HUES6 (cell line): Measurements from ENCODE around the gene SOCS1.
"Not testable (repeated sequence)": the region's sequence is repeated elsewhere in the genome, so short reads cannot be mapped to it uniquely, and the experiment has no call there.

Experiments used
- H3K27ac ChIP-seq: 2 replicates; pipeline ENCODE4 v1.7.0; 2013; ENCODE audit warnings: low read depth, mild to moderate bottlenecking, low read length, inconsistent platforms
- H3K27me3 ChIP-seq: 2 replicates; pipeline ENCODE4 v1.6.1; 2013; ENCODE audit warnings: low read length; ENCODE audit not compliant: control insufficient read depth, insufficient read depth
- H3K36me3 ChIP-seq: 2 replicates; pipeline ENCODE4 v1.6.1; 2013; ENCODE audit warnings: low read length; ENCODE audit not compliant: control insufficient read depth, insufficient read depth
- H3K4me1 ChIP-seq: 2 replicates; pipeline ENCODE4 v1.6.1; 2013; ENCODE audit warnings: low read length; ENCODE audit not compliant: control insufficient read depth, insufficient read depth
- H3K4me3 ChIP-seq: 2 replicates; pipeline ENCODE4 v1.5.1; 2013; ENCODE audit warnings: low read depth, low read length
- H3K9ac ChIP-seq: one replicate; pipeline ENCODE4 v1.6.1; 2013; ENCODE audit warnings: mild to moderate bottlenecking, low read length
- H3K9me3 ChIP-seq: 2 replicates; pipeline ENCODE4 v1.6.1; 2013; ENCODE audit warnings: low read depth, low read length; ENCODE audit not compliant: control insufficient read depth, insufficient read depth

SOCS1 gene

DNA sequence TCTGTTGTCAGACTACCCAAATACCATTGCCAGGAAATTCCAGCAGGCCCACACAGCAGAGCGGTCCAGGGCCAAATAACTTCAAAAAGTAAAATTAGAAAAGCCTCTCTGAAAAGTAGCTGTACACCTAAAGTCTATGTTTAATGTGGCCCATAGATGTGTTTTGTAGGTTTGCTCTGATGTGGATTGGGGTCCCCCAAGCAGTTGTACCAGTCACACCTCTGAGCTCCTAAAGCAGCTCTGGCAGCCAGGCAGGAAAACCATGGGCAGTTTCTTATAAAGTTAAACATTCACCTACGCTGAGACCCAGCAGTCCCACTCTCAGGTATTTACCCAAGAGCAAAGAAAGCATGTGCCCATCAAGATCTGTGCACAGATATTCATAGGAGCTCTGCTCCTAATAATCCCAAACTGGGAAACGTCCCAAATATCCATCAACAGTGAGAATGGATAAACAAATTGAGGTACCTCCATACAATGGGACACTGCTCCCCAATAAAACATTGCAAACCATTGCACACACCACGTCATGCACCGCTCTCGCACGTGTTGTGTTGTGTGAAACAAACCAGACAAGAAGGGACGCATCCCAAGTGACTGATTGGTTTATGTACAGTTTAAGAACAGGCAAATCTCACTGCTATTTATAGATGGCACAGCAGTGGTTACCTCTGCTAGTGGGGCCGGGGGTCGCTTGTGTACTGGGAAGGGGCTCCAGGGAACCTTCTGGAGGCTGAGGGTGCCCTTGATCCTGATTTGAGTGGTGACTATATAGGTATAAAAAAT lies 40.9 kb upstream of the SOCS1 start:
- peaks cover 23% of the 10 kb centered on the region for H3K4me1 ChIP-seq

DNA sequence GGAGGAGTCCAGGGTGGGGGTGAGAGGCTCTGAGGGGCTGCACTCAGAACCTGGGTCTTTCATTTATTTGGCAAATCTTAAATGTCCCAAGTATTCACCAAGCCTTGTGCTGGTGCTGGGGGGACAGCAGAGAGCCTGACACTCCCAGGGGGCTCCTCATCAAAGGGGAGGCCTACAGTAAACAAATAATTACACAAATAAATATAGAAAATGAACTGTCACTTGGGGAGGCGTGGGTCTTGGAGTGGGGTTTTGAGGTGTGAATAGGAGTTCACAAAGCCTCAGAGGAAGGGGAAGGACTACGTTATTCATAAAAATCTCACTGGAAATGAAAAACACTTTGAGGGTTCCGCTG lies 40.3 kb upstream of the SOCS1 start:
- H3K27ac ChIP-seq, result no peak overlapping the region
- H3K9me3 ChIP-seq, result no peaks in the 10 kb centered on the region
- peaks cover 27% of the 10 kb centered on the region for H3K4me1 ChIP-seq
- no peak overlapping the region for H3K4me3 ChIP-seq
- H3K36me3 ChIP-seq, result no peaks in the 10 kb centered on the region
- no peak overlapping the region for H3K9ac ChIP-seq
- no peaks in the 10 kb centered on the region for H3K27me3 ChIP-seq

More for the DNA sequence above, 40.9 kb upstream of the SOCS1 start:
- Histone ChIP-seq H3K9me3 (no peaks in the 10 kb centered on the region), H3K27ac (no peak overlapping the region), H3K4me3 (no peak overlapping the region), H3K9ac (no peak overlapping the region), H3K36me3 (no peaks in the 10 kb centered on the region), H3K27me3 (no peaks in the 10 kb centered on the region)

DNA sequence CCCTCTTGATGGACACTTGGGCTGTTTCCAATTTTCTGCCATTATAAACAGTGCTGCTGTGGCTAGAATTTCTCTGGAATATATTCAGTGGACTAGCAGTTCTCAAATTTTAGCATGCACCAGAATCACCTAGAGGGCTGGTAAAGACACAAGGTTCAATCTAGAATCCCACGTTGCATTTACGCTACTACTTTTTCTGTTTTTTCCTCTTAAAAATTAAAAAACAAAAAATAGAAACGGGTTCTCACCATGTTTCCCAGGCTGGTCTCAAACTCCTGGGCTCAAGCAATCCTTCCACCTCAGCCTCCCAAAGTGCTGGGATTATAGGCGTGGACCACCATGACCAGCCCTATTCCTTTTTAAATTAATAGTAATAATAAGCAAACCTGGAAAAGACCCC lies 39.7 kb upstream of the SOCS1 start:
- Histone ChIP-seq H3K27me3 (no peaks in the 10 kb centered on the region), H3K4me3 (no peak overlapping the region), H3K9ac (no peak overlapping the region), H3K36me3 (no peaks in the 10 kb centered on the region), H3K9me3 (no peaks in the 10 kb centered on the region), H3K4me1 (peaks cover 33% of the 10 kb centered on the region), H3K27ac (no peak overlapping the region)

DNA sequence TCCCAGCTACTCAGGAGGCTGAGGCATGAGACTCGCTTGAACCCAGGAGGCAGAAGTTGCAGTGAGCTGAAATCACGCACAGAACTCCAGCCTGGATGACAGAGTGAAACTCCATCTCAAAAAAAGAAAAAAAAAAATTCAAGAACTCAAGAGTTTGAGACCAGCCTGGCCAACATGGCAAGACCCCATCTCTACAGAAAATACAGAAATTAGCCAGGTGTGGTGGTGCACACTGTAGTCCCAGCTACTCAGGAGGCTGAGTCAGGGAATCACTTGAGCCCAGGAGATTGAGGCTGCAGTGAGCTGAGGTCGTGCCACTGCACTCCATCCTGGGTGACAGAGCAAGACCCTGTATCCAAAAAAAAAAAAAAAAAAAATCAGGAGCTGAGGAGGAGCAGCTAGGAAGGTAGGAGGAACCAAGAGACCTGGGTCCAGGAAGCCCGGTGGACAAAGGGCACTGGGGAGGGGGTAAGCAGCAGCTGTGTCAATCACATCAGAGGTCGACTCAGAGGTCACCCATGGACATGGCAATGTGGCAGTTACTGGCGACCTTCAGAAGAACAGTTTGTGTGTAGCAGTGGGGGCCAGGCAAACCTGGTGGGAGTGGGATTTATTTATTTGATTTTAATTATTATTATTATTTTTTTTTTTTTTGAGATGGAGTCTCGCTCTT lies 36.2 kb upstream of the SOCS1 start:
- Histone ChIP-seq H3K27ac (no peak overlapping the region), H3K4me1 (peaks cover 25% of the 10 kb centered on the region), H3K27me3 (no peaks in the 10 kb centered on the region), H3K9ac (no peak overlapping the region), H3K36me3 (no peaks in the 10 kb centered on the region), H3K9me3 (no peaks in the 10 kb centered on the region), H3K4me3 (no peak overlapping the region)

DNA sequence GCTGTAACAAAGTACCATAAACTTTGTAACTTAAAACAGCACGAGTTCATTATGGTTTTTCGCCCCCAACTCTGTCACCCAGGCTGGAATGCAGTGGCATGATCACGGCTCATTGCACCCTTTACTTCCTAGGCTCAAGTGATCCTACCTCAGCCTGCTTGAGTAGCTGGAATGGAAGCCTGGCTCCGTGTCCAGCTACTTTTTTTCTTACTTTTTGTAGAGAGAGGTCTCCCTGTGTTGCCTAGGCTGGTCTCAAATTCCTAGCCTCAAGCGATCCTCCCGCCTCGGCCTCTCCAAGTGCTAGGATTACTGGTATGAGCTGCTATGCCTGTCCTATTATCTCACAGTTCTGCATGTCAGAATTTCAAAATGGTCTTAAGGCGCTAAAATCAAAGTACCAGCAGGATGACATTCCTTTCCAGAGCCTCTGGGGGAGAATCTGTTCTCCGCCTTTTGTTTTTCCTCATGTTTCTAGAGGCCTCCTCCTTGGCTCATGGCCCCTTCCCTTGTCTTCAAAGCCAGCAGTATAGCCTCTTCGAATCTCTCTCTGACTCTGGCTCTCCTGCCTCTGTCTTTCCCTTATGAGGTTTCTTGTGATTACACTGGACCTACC lies 35.2 kb upstream of the SOCS1 start:
- no peak overlapping the region for H3K27ac ChIP-seq
- H3K36me3 ChIP-seq, result no peaks in the 10 kb centered on the region
- H3K4me3 ChIP-seq, result no peak overlapping the region
- H3K9ac ChIP-seq, result no peak overlapping the region
- H3K4me1 ChIP-seq, result peaks cover 16% of the 10 kb centered on the region; the same call in 1 of the 2 replicates
- H3K27me3 ChIP-seq, result no peaks in the 10 kb centered on the region
- no peaks in the 10 kb centered on the region for H3K9me3 ChIP-seq

DNA sequence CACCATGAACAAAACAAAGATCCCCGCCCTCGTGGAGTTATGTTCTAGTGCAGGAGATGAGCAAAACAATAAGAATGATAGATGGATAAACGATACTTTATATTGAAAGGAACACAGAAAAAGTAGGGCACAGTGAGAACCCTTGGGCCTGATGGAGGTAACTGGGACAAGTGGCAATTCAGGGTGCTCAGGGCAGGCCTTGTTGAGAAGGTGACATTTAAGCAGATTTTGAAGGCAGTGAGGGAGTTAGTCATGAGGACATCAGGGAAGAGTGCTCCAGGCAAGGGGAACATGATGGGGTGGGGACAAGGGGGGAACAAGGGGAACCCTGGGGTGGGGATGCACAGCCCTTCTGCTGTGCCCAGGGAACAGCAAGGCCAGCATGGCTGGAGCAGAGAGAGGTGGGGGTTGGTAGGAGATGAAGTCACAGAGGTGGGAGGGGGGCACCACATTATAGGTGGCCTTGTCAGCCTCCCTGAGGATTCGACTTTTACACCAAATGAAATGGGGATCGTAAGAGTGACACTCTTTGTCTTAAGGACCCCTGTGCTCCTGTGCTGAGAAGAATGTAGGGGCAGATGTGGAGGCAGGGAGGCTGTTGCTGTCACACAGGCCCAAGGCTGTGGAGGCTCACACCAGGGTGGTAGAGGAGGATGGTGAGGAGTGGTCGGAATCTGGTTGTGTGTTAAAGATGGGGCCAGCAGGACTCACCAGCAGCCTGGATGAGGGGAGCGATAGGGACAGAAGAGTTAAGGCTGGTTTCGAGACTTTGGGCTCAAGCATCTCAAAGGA lies 34.3 kb upstream of the SOCS1 start:
- Histone ChIP-seq H3K27me3 (no peaks in the 10 kb centered on the region), H3K9me3 (no peaks in the 10 kb centered on the region), H3K27ac (no peak overlapping the region), H3K36me3 (no peaks in the 10 kb centered on the region), H3K4me3 (no peak overlapping the region), H3K9ac (no peak overlapping the region), H3K4me1 (peaks cover 16% of the 10 kb centered on the region; the same call in 1 of the 2 replicates)

DNA sequence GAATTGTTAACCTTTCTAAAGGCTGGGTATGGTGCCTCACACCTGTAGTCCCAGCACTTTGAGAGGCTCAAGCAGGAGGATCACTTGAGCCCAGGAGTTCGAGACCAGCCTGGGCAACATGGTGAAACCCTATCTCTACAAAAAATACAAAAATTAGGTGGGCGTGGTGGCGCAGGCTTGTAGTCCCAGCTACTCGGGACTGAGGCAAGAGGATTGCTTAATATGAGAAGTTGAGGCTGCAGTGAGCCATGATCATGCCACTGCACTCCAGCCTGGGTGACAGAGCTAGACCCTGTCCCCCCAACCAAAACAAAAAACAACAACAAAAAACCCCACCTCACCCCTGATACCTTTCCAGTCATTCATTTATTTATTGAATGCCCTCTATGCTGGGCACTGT lies 33.7 kb upstream of the SOCS1 start:
- not testable (repeated sequence) for H3K9me3 ChIP-seq, H3K9ac ChIP-seq, H3K27me3 ChIP-seq, H3K27ac ChIP-seq, H3K4me3 ChIP-seq, H3K36me3 ChIP-seq
- H3K4me1 ChIP-seq, result peaks cover 16% of the 10 kb centered on the region; the same call in 1 of the 2 replicates

DNA sequence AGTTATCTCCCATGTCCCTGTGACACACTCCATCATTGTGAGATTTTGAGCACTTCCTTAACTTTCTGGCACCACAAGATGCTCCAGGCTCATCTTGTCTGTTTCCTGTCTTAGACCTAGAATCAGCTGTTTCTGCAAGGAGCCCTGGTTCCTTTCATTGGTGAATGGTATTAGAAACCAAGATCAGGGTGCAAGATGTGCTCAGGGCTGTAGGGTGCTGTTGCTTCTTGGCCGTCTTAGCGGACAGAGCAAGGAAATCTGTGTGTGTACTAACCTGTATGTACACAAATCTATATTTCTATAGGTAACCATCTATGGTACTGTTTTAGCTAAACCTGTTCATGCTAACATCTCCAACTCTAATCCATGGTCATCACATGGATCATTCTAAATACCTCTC lies 33.2 kb upstream of the SOCS1 start:
- Histone ChIP-seq H3K9ac (no peak overlapping the region), H3K4me3 (no peak overlapping the region), H3K36me3 (no peaks in the 10 kb centered on the region), H3K4me1 (peaks cover 16% of the 10 kb centered on the region; the same call in 1 of the 2 replicates), H3K27me3 (no peaks in the 10 kb centered on the region), H3K9me3 (no peaks in the 10 kb centered on the region), H3K27ac (no peak overlapping the region)

DNA sequence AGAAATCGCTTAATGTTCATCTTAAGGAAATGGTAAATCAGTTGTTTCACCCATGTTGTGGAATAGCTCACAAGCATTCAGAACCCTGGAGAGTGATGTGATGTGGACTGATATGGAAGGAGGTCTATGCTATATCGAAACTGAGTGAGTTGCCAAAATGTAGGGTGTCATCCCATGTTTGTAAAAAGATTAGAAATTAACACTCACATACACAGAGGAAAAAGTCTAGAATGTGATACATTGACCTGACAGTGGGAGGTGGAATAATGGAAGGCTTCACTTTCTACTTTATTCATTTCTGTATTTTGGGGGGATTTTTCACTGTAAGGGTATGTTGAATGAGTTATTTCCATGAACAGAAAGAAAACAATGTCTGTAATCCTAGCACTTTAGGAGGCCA lies 29.8 kb upstream of the SOCS1 start:
- Histone ChIP-seq H3K27me3 (no peaks in the 10 kb centered on the region), H3K9me3 (no peaks in the 10 kb centered on the region), H3K27ac (no peak overlapping the region), H3K4me3 (no peak overlapping the region), H3K4me1 (peaks cover 9% of the 10 kb centered on the region; the same call in 1 of the 2 replicates), H3K36me3 (no peaks in the 10 kb centered on the region), H3K9ac (no peak overlapping the region)

DNA sequence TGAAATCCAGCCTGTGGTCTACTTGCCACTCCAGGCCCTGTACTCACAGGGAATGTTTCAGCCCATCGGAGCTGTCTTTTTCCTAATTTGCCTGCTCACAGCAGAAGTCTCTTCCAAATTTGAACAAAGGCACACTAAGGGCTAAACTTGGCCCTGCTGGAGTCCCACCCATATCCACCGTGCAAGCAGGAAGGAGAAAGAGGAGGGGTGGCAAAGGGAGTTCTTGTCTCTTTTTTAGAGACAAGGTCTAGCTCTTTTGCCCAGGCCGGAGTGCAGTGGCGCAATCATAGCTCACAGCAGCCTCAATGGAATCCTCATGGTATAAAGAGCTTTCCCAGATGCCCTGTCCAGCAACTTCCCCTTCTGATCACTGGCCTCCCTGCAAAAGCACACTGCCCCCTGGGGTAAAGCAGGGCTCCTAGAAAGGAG lies 27.8 kb upstream of the SOCS1 start:
- Histone ChIP-seq H3K9me3 (no peaks in the 10 kb centered on the region), H3K4me3 (no peak overlapping the region), H3K9ac (no peak overlapping the region), H3K36me3 (no peaks in the 10 kb centered on the region), H3K4me1 (peaks cover 5% of the 10 kb centered on the region; the same call in 1 of the 2 replicates), H3K27me3 (no peaks in the 10 kb centered on the region), H3K27ac (no peak overlapping the region)
